H9 (cell line): ENCODE measurements around the gene ALDH1B1. TPM values are rescaled to one million over a fixed set of nuclear protein-coding genes. Genes with fewer than 3 reads are reported as not detected.

Experiments
- DNase-seq: peaks from one replicate; pipeline ENCODE4 v3.0.0-alpha.2; 2017
- H2AFZ ChIP-seq: one replicate; pipeline ENCODE4 v1.6.1; 2013; ENCODE audit warnings: mild to moderate bottlenecking, low read length, control low read depth, moderate library complexity
- H2AK5ac ChIP-seq: 2 replicates; pipeline ENCODE4 v1.6.1; 2013; ENCODE audit warnings: low read length, control low read depth, mixed read lengths; ENCODE audit not compliant: insufficient read length
- H2BK120ac ChIP-seq: one replicate; pipeline ENCODE4 v1.6.1; 2013; ENCODE audit warnings: low read depth, mild to moderate bottlenecking, low read length, control low read depth, inconsistent platforms; ENCODE audit not compliant: poor library complexity, severe bottlenecking
- H2BK12ac ChIP-seq: 2 replicates; pipeline ENCODE4 v1.6.1; 2013; ENCODE audit warnings: low read length, control low read depth, mixed read lengths, low read depth; ENCODE audit not compliant: insufficient read length
- H2BK15ac ChIP-seq: 2 replicates; pipeline ENCODE4 v1.6.1; 2013; ENCODE audit warnings: low read depth, low read length, control low read depth
- H2BK20ac ChIP-seq: one replicate; pipeline ENCODE4 v1.6.1; 2013; ENCODE audit warnings: low read depth, mild to moderate bottlenecking, low read length, control low read depth, inconsistent platforms; ENCODE audit not compliant: poor library complexity, severe bottlenecking
- H2BK5ac ChIP-seq: 2 replicates; pipeline ENCODE4 v1.6.1; 2013; ENCODE audit warnings: low read length, control low read depth, mixed read lengths; ENCODE audit not compliant: insufficient read length
- H3K14ac ChIP-seq: 2 replicates; pipeline ENCODE4 v1.6.1; 2013; ENCODE audit warnings: low read length, control low read depth; ENCODE audit not compliant: insufficient read depth
- H3K18ac ChIP-seq: 2 replicates; pipeline ENCODE4 v1.6.1; 2013; ENCODE audit warnings: low read depth, mild to moderate bottlenecking, mixed read lengths, low read length, control low read depth; ENCODE audit not compliant: insufficient read length
- H3K23ac ChIP-seq: 2 replicates; pipeline ENCODE4 v1.6.1; 2013; ENCODE audit warnings: low read length, control low read depth, mixed read lengths, low read depth; ENCODE audit not compliant: insufficient read length
- H3K23me2 ChIP-seq: 2 replicates; pipeline ENCODE4 v1.6.1; 2013; ENCODE audit warnings: low read depth, mild to moderate bottlenecking, mixed read lengths, low read length, control low read depth; ENCODE audit not compliant: insufficient read length, poor library complexity, severe bottlenecking
- H3K27ac ChIP-seq: 2 replicates; pipeline ENCODE4 v1.5.1; 2013; ENCODE audit warnings: low read length, control low read depth, mixed read lengths, low read depth; ENCODE audit not compliant: insufficient read length
- H3K27me3 ChIP-seq: 2 replicates; pipeline ENCODE4 v1.6.1; 2013; ENCODE audit warnings: low read length, control low read depth, inconsistent platforms; ENCODE audit not compliant: insufficient read depth
- H3K4ac ChIP-seq: 2 replicates; pipeline ENCODE4 v1.6.1; 2013; ENCODE audit warnings: low read depth, mild to moderate bottlenecking, control low read depth, inconsistent platforms, low read length, moderate library complexity
- H3K4me1 ChIP-seq: 2 replicates; pipeline ENCODE4 v1.6.1; 2013; ENCODE audit warnings: low read length, control low read depth, inconsistent platforms; ENCODE audit not compliant: insufficient read depth
- H3K4me2 ChIP-seq: 2 replicates; pipeline ENCODE4 v1.6.1; 2013; ENCODE audit warnings: low read length, control low read depth, mixed read lengths; ENCODE audit not compliant: insufficient read length, insufficient read depth
- H3K56ac ChIP-seq: 2 replicates; pipeline ENCODE4 v1.6.1; 2013; ENCODE audit warnings: low read depth, mild to moderate bottlenecking, mixed read lengths, low read length, control low read depth; ENCODE audit not compliant: insufficient read length
- H3K79me1 ChIP-seq: 2 replicates; pipeline ENCODE4 v1.6.1; 2013; ENCODE audit warnings: low read depth, mild to moderate bottlenecking, moderate library complexity, low read length, control low read depth, inconsistent platforms; ENCODE audit not compliant: insufficient read depth, poor library complexity, severe bottlenecking
- H3K79me2 ChIP-seq: 2 replicates; pipeline ENCODE4 v1.6.1; 2013; ENCODE audit warnings: low read length, control low read depth, inconsistent platforms; ENCODE audit not compliant: insufficient read depth
- H3K9ac ChIP-seq: 2 replicates; pipeline ENCODE4 v1.6.1; 2013; ENCODE audit warnings: low read length, control low read depth, mixed read lengths; ENCODE audit not compliant: insufficient read length; ENCODE audit errors: extremely low read depth
- H3K9me3 ChIP-seq: one replicate; pipeline ENCODE4 v1.6.1; 2013; ENCODE audit warnings: low read depth, low read length, inconsistent platforms; ENCODE audit not compliant: control insufficient read depth
- H3T11ph ChIP-seq: one replicate; pipeline ENCODE4 v1.6.1; 2013; ENCODE audit warnings: mild to moderate bottlenecking, low read length, control low read depth, inconsistent platforms
- H4K20me1 ChIP-seq: one replicate; pipeline ENCODE4 v1.6.1; 2013; ENCODE audit not compliant: control insufficient read depth, insufficient read length, insufficient read depth
- H4K5ac ChIP-seq: 2 replicates; pipeline ENCODE4 v1.6.1; 2013; ENCODE audit warnings: low read depth, mild to moderate bottlenecking, mixed read lengths, low read length, control low read depth; ENCODE audit not compliant: insufficient read length
- H4K8ac ChIP-seq: replicated peaks from 2 replicates; pipeline ENCODE4 v1.6.1; 2013; ENCODE audit warnings: low read length, control low read depth, mixed read lengths, low read depth; ENCODE audit not compliant: insufficient read length
- H4K91ac ChIP-seq: 2 replicates; pipeline ENCODE4 v1.6.1; 2013; ENCODE audit warnings: low read depth, mild to moderate bottlenecking, moderate library complexity, mixed read lengths, low read length, control low read depth; ENCODE audit not compliant: insufficient read length
- H3K27ac Mint-ChIP-seq, 3 experiments: 2 replicates in 2 of 3; 3 replicates in 1 of 3; pipeline ENCODE4 v1.8.0; 2020 to 2021; ENCODE audit warnings: mixed read lengths in 3 of 3, mild to moderate bottlenecking in 1 of 3, moderate library complexity in 1 of 3
- H3K27me3 Mint-ChIP-seq: 2 replicates; pipeline ENCODE4 v1.8.0; 2021; ENCODE audit warnings: low read depth, mild to moderate bottlenecking, moderate library complexity, mixed read lengths
- H3K36me3 Mint-ChIP-seq, 3 experiments: 2 replicates in 2 of 3; 3 replicates in 1 of 3; pipeline ENCODE4 v1.8.0; 2020 to 2021; ENCODE audit warnings: low read depth in 3 of 3, mixed read lengths in 3 of 3; ENCODE audit not compliant: insufficient read depth in 1 of 3
- H3K4me1 Mint-ChIP-seq, 2 experiments: 2 replicates each; pipeline ENCODE4 v1.8.0; 2020; ENCODE audit warnings: mixed read lengths in 2 of 2
- H3K4me3 Mint-ChIP-seq, 2 experiments: 2 replicates in 1 of 2; 3 replicates in 1 of 2; pipeline ENCODE4 v1.8.0; 2020 to 2021; ENCODE audit warnings: mild to moderate bottlenecking in 2 of 2, mixed read lengths in 2 of 2, moderate library complexity in 1 of 2
- H3K9me3 Mint-ChIP-seq, 2 experiments: 2 replicates in 1 of 2; 3 replicates in 1 of 2; pipeline ENCODE4 v1.8.0; 2020; ENCODE audit warnings: mild to moderate bottlenecking in 2 of 2, mixed read lengths in 2 of 2, moderate library complexity in 1 of 2
- WGBS: extraction: QIAGEN DNeasy Blood & Tissue Kit; methylation state at CpG from one replicate; pipeline ENCODE4 v1.1.7; 2013; ENCODE audit warnings: missing lambda C conversion rate, low lambda C conversion rate, mixed read lengths; ENCODE audit not compliant: insufficient read length; ENCODE audit errors: extremely low coverage; 5-methylcytosine and 5-hydroxymethylcytosine counted together
- total RNA-seq: library from RNA; stranded (reverse); gene quantifications from 2 replicates; pipeline ENCODE4 v1.2.1, GENCODE V29; 2021
- TF ChIP-seq, protein P1 (sequence below): fragments of 200-600 bp; sonication (generic); conservative IDR thresholded peaks from 3 replicates; pipeline ENCODE4 v1.8.0; 2021; ENCODE audit warnings: antibody characterized with exemption, mild to moderate bottlenecking

Gene ALDH1B1
- total RNA-seq, 1 experiment from 2014 or later, result 49.6 TPM

- no peak overlapping the region for H2BK15ac ChIP-seq
- H2BK20ac ChIP-seq, result no peak overlapping the region
- no peak overlapping the region for H3K23ac ChIP-seq
- H3K27me3 ChIP-seq, result no peaks in the 10 kb centered on the region; the same call in 1 of the 2 replicates
- H3K9ac ChIP-seq, result no peak overlapping the region
- H3K14ac ChIP-seq, result no peak overlapping the region; the same call in 1 of the 2 replicates
- H3K9me3 ChIP-seq, result no peaks in the 10 kb centered on the region
- peaks cover 89% of the 10 kb centered on the region for H3K27me3 Mint-ChIP-seq
- H3K27ac ChIP-seq, result no peak overlapping the region
- no peak overlapping the region for H3K4me2 ChIP-seq
- H3K4me1 ChIP-seq, result no peaks in the 10 kb centered on the region
- no peak overlapping the region for H3K56ac ChIP-seq
- no peaks in the 10 kb centered on the region for H4K20me1 ChIP-seq
- no peak overlapping the region for H3K4me3 Mint-ChIP-seq
- WGBS, result no CpG with 5 or more reads among the region's 12 CpGs
- H2AFZ ChIP-seq, result no peak overlapping the region
- H3K79me1 ChIP-seq, result no peaks in the 10 kb centered on the region
- no peaks in the 10 kb centered on the region for H3K79me2 ChIP-seq
- H4K5ac ChIP-seq, result no peak overlapping the region
- H3K23me2 ChIP-seq, result no peaks in the 10 kb centered on the region
- H2AK5ac ChIP-seq, result no peak overlapping the region
- TF ChIP-seq, protein P1, sequence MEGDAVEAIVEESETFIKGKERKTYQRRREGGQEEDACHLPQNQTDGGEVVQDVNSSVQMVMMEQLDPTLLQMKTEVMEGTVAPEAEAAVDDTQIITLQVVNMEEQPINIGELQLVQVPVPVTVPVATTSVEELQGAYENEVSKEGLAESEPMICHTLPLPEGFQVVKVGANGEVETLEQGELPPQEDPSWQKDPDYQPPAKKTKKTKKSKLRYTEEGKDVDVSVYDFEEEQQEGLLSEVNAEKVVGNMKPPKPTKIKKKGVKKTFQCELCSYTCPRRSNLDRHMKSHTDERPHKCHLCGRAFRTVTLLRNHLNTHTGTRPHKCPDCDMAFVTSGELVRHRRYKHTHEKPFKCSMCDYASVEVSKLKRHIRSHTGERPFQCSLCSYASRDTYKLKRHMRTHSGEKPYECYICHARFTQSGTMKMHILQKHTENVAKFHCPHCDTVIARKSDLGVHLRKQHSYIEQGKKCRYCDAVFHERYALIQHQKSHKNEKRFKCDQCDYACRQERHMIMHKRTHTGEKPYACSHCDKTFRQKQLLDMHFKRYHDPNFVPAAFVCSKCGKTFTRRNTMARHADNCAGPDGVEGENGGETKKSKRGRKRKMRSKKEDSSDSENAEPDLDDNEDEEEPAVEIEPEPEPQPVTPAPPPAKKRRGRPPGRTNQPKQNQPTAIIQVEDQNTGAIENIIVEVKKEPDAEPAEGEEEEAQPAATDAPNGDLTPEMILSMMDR, result no peak
- no peaks in the 10 kb centered on the region; a peak in 2 of 5 replicates for H3K9me3 Mint-ChIP-seq
- DNase-seq, result no peak
- no peak overlapping the region for H4K8ac ChIP-seq
- no peak overlapping the region for H3K18ac ChIP-seq
- no peak overlapping the region for H3K4ac ChIP-seq
- H4K91ac ChIP-seq, result no peak overlapping the region
- no peak overlapping the region for H2BK120ac ChIP-seq
- peaks cover 36 to 53% of the 10 kb centered on the region in 2 experiments for H3K4me1 Mint-ChIP-seq
- H3T11ph ChIP-seq, result no peak overlapping the region
- H3K36me3 Mint-ChIP-seq, result no peaks in the 10 kb centered on the region
- H2BK5ac ChIP-seq, result no peak overlapping the region
- no peak overlapping the region for H3K27ac Mint-ChIP-seq
- H2BK12ac ChIP-seq, result no peak overlapping the region
These were observed 39.8 kb upstream of the ALDH1B1 start for GRCh38 chr9:38352530-38353328.
